ENCODE data around the gene NFIB. TPM values are rescaled to one million over a fixed set of nuclear protein-coding genes. Genes with fewer than 3 reads are reported as not detected.

NFIB gene
- total and polyA plus RNA-seq, 10 of the 15 experiments (the other 5 are each of a cell fraction or from before 2014, with no cell fraction given) = under 0.01 to 0.19 (median 0.05) TPM; not detected in 3

DNA sequence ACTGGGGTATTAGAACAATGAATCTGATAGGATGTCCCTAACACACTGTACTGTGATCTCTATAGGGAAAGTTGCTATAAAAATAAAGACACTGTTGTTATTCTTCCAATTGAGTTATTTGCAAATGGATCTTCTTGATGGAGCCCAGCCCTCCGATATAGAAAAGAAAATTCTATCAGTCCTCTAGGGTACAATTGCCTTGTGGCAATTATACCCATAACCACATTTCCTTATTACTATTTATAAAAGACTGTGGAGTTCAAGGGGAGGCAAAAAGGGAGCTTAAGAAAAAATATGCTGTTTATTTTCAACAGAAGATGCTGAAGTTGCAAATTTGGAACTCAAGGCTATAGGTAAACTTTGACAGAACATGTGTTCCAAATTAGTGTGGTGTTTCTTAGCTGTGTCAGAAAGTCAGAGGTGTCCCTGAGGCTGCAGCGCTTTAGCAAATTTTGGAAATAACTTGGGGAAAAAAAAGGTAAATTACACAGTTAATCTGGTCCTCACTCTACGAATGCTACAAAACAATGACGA is 116.5 kb downstream of the NFIB start:
- intact Hi-C loops (cut with micrococcal nuclease; ENCODE audit: unreplicated experiment) = no loop called here
- SMC1A ChIA-PET (ENCODE audit: uncharacterized antibody, unreplicated experiment) = interaction anchor here (0.8 to 0.9 kb wide), 2 partner anchors 24 to 58 kb away, joined by 3 to 4 read pairs; no protein-coding TSS in a partner anchor
- Histone ChIP-seq H3K4me1 (ENCODE audit: control insufficient read depth, insufficient read depth, low read length) (no peaks in the 10 kb centered on the region), H4K20me1 (ENCODE audit: control insufficient read depth, insufficient read depth) (no peaks in the 10 kb centered on the region), H3K4me2 (ENCODE audit: control insufficient read depth, insufficient read depth) (no peak overlapping the region), H3K36me3 (ENCODE audit: control insufficient read depth in 2 of 2, insufficient read depth in 2 of 2, low read length in 1 of 2) (no peaks in the 10 kb centered on the region), H3K79me2 (ENCODE audit: control insufficient read depth, insufficient read depth, low read length) (no peaks in the 10 kb centered on the region), H3K27ac (ENCODE audit: control insufficient read depth, insufficient read depth) (no peak overlapping the region), H2AFZ (ENCODE audit: control insufficient read depth, low read depth, low read length) (no peak overlapping the region), H3K9ac (ENCODE audit: control insufficient read depth, insufficient read depth, low read length) (no peak overlapping the region), H3K27me3 (replicated peaks in 1 of 2; ENCODE audit: control insufficient read depth in 2 of 2, insufficient read depth in 2 of 2, low read length in 1 of 2) (no peaks in the 10 kb centered on the region; a peak in 1 of 4 replicates), H3K4me3 (no peak overlapping the region), H3K9me3 (replicated peaks; ENCODE audit: control insufficient read depth, insufficient read depth, low read length) (no peaks in the 10 kb centered on the region)
- TF ChIP-seq FOXK2 (IDR thresholded peaks at IDR 0.05) = no peak
- no peak for TF ChIP-seq DPF2 (IDR thresholded peaks at IDR 0.05)
- no peak for TF ChIP-seq TAF1 (IDR thresholded peaks at IDR 0.05; ENCODE audit: borderline replicate concordance, low read depth, low read length)
- TF ChIP-seq ZNF622 (IDR thresholded peaks at IDR 0.05) = no peak
- TF ChIP-seq BMI1 (IDR thresholded peaks at IDR 0.05; ENCODE audit: borderline replicate concordance) = no peak
- TF ChIP-seq, protein P1, sequence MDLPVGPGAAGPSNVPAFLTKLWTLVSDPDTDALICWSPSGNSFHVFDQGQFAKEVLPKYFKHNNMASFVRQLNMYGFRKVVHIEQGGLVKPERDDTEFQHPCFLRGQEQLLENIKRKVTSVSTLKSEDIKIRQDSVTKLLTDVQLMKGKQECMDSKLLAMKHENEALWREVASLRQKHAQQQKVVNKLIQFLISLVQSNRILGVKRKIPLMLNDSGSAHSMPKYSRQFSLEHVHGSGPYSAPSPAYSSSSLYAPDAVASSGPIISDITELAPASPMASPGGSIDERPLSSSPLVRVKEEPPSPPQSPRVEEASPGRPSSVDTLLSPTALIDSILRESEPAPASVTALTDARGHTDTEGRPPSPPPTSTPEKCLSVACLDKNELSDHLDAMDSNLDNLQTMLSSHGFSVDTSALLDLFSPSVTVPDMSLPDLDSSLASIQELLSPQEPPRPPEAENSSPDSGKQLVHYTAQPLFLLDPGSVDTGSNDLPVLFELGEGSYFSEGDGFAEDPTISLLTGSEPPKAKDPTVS (IDR thresholded peaks at IDR 0.05; ENCODE audit: low read depth, low read length) = no peak
- TF ChIP-seq BACH1 (IDR thresholded peaks at IDR 0.05; ENCODE audit: borderline replicate concordance) = no peak
- no peak for TF ChIP-seq TCF7 (IDR thresholded peaks at IDR 0.05; ENCODE audit: borderline replicate concordance)
- TF ChIP-seq CHD2 (IDR thresholded peaks at IDR 0.05; ENCODE audit: borderline replicate concordance, low read depth, low read length) = no peak
- TF ChIP-seq ELK1 (IDR thresholded peaks at IDR 0.05; ENCODE audit: low read depth, low read length) = no peak
- no peak for TF ChIP-seq KLF5 (IDR thresholded peaks at IDR 0.05; ENCODE audit: partially characterized antibody)
- no peak for TF ChIP-seq NR2F1 (conservative IDR thresholded peaks at IDR 0.05)
- no peak for TF ChIP-seq NFXL1 (IDR thresholded peaks at IDR 0.05; ENCODE audit: borderline replicate concordance)
- TF ChIP-seq SMAD1 (IDR thresholded peaks at IDR 0.05; ENCODE audit: low read depth, partially characterized antibody) = no peak
- no peak for TF ChIP-seq BCL11A (IDR thresholded peaks at IDR 0.05; ENCODE audit: low read depth, low read length)
- ATAC-seq (no peak), DNase-seq (ENCODE audit: low read depth, low spot score) (no peak), FAIRE-seq (no peak)
- WGBS (ENCODE audit: insufficient coverage, insufficient replicate concordance, low lambda C conversion rate, missing lambda C conversion rate) = 63% methylated on average over 4 of the region's 4 CpGs
- CTCF ChIA-PET = interaction anchor here (0.6 kb wide), 1 partner anchor 256 kb away, joined by 3 read pairs; no protein-coding TSS in a partner anchor
- RAD21 ChIA-PET (ENCODE audit: unreplicated experiment) = interaction anchor here (1.0 kb wide), 1 partner anchor 156 kb away, joined by 3 read pairs; no protein-coding TSS in a partner anchor
- POLR2A ChIA-PET = no interaction called here
- in situ Hi-C loops (cut with MboI) = no loop called here
- BruUV-seq (replicated peaks) = no TSS peak

All from GM12878 (cell line).